ENCODE data around the gene B4GALNT1. TPM values are rescaled to one million over a fixed set of nuclear protein-coding genes. Genes with fewer than 3 reads are reported as not detected.

Gene B4GALNT1
- total RNA-seq, 1 donor from 2014 or later = 21.4 TPM

DNA sequence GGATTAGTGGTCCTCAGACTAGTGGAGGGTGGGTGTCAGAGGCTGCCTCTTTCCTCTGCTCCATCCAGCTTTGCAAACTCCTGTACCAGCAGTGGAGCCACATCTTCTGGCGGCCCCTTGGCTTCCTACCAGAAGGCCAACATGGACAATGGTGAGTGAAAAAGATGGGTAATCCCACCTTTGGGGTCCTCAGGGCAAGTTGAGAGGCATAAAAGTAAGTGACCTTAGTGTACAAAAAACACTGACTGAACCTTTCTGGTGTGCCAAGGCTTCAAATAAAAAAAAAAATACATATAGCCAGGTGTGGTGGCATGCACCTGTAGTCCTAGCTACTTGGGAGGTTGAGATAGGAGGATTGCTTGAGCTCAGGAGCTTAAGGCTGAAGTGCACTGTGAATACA is 51.2 kb downstream of the B4GALNT1 start:
- TF ChIP-seq, protein P1, sequence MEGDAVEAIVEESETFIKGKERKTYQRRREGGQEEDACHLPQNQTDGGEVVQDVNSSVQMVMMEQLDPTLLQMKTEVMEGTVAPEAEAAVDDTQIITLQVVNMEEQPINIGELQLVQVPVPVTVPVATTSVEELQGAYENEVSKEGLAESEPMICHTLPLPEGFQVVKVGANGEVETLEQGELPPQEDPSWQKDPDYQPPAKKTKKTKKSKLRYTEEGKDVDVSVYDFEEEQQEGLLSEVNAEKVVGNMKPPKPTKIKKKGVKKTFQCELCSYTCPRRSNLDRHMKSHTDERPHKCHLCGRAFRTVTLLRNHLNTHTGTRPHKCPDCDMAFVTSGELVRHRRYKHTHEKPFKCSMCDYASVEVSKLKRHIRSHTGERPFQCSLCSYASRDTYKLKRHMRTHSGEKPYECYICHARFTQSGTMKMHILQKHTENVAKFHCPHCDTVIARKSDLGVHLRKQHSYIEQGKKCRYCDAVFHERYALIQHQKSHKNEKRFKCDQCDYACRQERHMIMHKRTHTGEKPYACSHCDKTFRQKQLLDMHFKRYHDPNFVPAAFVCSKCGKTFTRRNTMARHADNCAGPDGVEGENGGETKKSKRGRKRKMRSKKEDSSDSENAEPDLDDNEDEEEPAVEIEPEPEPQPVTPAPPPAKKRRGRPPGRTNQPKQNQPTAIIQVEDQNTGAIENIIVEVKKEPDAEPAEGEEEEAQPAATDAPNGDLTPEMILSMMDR (IDR thresholded peaks at IDR 0.05) = no peak
- Mint-ChIP-seq H3K4me3 (ENCODE audit: unreplicated experiment) (no peak overlapping the region), H3K36me3 (ENCODE audit: low read depth) (peaks cover 9% of the 10 kb centered on the region)

DNA sequence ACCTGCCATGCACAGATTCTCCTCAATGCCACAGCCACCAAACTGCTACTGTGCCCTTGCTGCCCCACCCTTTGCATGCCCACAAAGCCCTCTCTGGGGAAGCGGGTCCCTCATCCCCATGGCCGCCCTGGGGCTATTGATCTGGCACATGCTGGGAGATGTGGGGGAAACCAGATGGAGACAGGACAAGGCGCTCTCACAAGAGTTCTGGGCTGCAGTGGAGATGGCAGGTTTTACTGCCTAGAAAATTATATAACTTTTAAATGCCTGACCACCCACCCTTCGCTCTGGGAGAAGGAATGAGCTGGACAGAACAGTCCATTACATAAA is 52.6 kb downstream of the B4GALNT1 start:
- H3K4me1 Mint-ChIP-seq (ENCODE audit: low read depth) = no peaks in the 10 kb centered on the region
- H3K27me3 Mint-ChIP-seq (ENCODE audit: low read depth) = no peaks in the 10 kb centered on the region
- peaks cover 21% of the 10 kb centered on the region for H3K36me3 Mint-ChIP-seq (ENCODE audit: low read depth)
- H3K27ac Mint-ChIP-seq (ENCODE audit: unreplicated experiment) = no peak overlapping the region
- H3K4me3 Mint-ChIP-seq (ENCODE audit: unreplicated experiment) = no peak overlapping the region
- DNase-seq (ENCODE audit: low spot score) = no peak
- H3K9me3 Mint-ChIP-seq (ENCODE audit: low read depth) = no peaks in the 10 kb centered on the region
- TF ChIP-seq, protein P1 (IDR thresholded peaks at IDR 0.05) = no peak

More for the DNA sequence above, 51.2 kb downstream of the B4GALNT1 start:
- no peaks in the 10 kb centered on the region for H3K4me1 Mint-ChIP-seq (ENCODE audit: low read depth)
- no peak for DNase-seq (ENCODE audit: low spot score)
- no peak overlapping the region for H3K27ac Mint-ChIP-seq (ENCODE audit: unreplicated experiment)
- no peaks in the 10 kb centered on the region for H3K27me3 Mint-ChIP-seq (ENCODE audit: low read depth)
- H3K9me3 Mint-ChIP-seq (ENCODE audit: low read depth) = no peaks in the 10 kb centered on the region

DNA sequence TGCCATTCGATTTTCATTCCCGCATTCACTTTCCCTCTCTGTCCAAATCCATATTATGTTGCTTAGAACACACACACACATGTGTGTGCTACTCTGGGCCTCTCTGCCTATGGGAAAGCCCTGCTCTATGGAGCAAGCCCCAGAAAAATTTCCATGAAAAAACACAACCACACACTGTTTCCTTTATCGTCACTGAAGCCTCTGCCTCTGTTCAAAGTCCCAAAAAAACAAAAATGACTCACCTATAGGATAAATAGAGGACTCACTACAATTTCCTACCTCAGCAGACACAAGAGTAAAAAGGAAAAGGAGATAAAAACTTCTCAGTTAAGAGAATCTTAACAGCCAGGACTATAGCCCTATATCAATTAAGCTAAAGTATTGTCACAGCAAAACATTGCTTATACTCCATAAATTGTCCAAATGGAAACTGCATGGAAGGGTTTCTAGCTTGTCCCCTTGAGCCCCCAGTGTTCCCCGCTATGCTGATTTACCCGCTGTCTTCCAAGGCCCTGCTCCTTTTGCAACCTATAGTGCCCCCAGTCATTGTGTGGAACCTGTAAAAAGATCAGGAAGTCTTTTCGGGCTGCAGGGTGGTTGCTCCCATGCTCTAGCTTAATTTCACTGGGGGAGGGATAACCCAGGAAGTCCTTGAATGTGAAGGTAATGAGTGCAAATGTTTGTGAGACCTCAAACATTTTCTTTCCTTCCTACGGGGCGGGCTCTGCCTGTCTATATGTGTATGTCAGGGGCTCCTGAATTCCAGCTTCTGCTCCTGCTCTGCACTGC is 53.1 kb downstream of the B4GALNT1 start:
- Mint-ChIP-seq H3K4me3 (ENCODE audit: unreplicated experiment) (no peak overlapping the region), H3K27ac (ENCODE audit: unreplicated experiment) (no peak overlapping the region), H3K9me3 (ENCODE audit: low read depth) (no peaks in the 10 kb centered on the region), H3K27me3 (ENCODE audit: low read depth) (no peaks in the 10 kb centered on the region), H3K4me1 (ENCODE audit: low read depth) (no peaks in the 10 kb centered on the region), H3K36me3 (ENCODE audit: low read depth) (peaks cover 24% of the 10 kb centered on the region)
- TF ChIP-seq, protein P1 (IDR thresholded peaks at IDR 0.05) = no peak
- no peak for DNase-seq (ENCODE audit: low spot score)

DNA sequence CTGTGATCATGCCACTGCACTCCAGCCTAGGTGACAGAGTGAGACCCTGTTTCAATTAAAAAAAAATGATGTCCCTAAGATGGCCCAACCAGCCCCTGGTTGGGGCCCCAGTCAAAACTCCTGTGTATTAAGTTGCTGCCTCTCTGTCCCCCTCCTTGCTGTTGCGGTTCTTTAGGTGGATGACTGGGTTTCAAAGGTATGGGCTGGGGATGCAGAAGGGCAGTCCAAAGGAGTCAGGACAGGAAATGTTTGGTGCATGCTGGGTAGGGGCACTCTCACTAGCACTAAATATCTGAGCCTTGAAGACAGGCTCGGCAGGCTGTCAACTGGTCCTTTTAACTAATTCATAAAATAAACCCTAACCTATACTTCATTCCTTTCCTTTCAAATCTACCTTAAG is 54.0 kb downstream of the B4GALNT1 start:
- H3K9me3 Mint-ChIP-seq (ENCODE audit: low read depth) = no peaks in the 10 kb centered on the region
- no peaks in the 10 kb centered on the region for H3K27me3 Mint-ChIP-seq (ENCODE audit: low read depth)
- H3K4me1 Mint-ChIP-seq (ENCODE audit: low read depth) = no peaks in the 10 kb centered on the region
- peaks cover 25% of the 10 kb centered on the region for H3K36me3 Mint-ChIP-seq (ENCODE audit: low read depth)
- TF ChIP-seq, protein P1 (IDR thresholded peaks at IDR 0.05) = no peak
- no peak overlapping the region for H3K4me3 Mint-ChIP-seq (ENCODE audit: unreplicated experiment)
- DNase-seq (ENCODE audit: low spot score) = no peak
- H3K27ac Mint-ChIP-seq (ENCODE audit: unreplicated experiment) = no peak overlapping the region

GRCh38 chr12:57577981-57578758 is 54.8 kb downstream of the B4GALNT1 start:
- no peak for DNase-seq (ENCODE audit: low spot score)
- Mint-ChIP-seq H3K36me3 (ENCODE audit: low read depth) (peaks cover 25% of the 10 kb centered on the region), H3K9me3 (ENCODE audit: low read depth) (no peaks in the 10 kb centered on the region)

More at GRCh38 chr12:57577981-57578758, 54.8 kb downstream of the B4GALNT1 start:
- Mint-ChIP-seq H3K27ac (ENCODE audit: unreplicated experiment) (no peak overlapping the region), H3K4me3 (ENCODE audit: unreplicated experiment) (no peak overlapping the region), H3K4me1 (ENCODE audit: low read depth) (no peaks in the 10 kb centered on the region), H3K27me3 (ENCODE audit: low read depth) (no peaks in the 10 kb centered on the region)
- TF ChIP-seq, protein P1 (IDR thresholded peaks at IDR 0.05) = no peak
